Upper lobe of left lung (tissue), 4 donors: ENCODE data around the gene CAMK1.

Experiments
- POLR2A ChIP-seq, 4 donors: fragments of 450-650 bp; IDR thresholded peaks; one replicate each; pipeline ENCODE4 v1.5.1; 2016 to 2017; ENCODE audit warnings: antibody characterized with exemption in 4 of 4, mild to moderate bottlenecking in 2 of 4
- POLR2AphosphoS5 ChIP-seq, 2 donors: sonication (generic); formaldehyde crosslinking; IDR thresholded peaks; one replicate each; pipeline ENCODE4 v1.5.1; 2017; ENCODE audit warnings: antibody characterized with exemption in 2 of 2
- TF ChIP-seq, protein P1 (sequence below), 6 experiments: fragments of 450-650 bp in 4 of 6; fragments of 200-600 bp in 2 of 6; sonication (generic) in 2 of 6; IDR thresholded peaks; one replicate each; pipeline ENCODE4 v1.5.1; 2016 to 2019; ENCODE audit warnings: antibody characterized with exemption in 6 of 6

- TF ChIP-seq POLR2AphosphoS5 (IDR thresholded peaks at IDR 0.05) (no peak), POLR2A (IDR thresholded peaks at IDR 0.05) (no peak)
- TF ChIP-seq, protein P1, sequence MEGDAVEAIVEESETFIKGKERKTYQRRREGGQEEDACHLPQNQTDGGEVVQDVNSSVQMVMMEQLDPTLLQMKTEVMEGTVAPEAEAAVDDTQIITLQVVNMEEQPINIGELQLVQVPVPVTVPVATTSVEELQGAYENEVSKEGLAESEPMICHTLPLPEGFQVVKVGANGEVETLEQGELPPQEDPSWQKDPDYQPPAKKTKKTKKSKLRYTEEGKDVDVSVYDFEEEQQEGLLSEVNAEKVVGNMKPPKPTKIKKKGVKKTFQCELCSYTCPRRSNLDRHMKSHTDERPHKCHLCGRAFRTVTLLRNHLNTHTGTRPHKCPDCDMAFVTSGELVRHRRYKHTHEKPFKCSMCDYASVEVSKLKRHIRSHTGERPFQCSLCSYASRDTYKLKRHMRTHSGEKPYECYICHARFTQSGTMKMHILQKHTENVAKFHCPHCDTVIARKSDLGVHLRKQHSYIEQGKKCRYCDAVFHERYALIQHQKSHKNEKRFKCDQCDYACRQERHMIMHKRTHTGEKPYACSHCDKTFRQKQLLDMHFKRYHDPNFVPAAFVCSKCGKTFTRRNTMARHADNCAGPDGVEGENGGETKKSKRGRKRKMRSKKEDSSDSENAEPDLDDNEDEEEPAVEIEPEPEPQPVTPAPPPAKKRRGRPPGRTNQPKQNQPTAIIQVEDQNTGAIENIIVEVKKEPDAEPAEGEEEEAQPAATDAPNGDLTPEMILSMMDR (IDR thresholded peaks at IDR 0.05) = no peak
These were observed 26.2 kb downstream of the CAMK1 start for GRCh38 chr3:9743548-9743947.
